Measurements from ENCODE around the gene CSK.

The CSK gene

GRCh38 chr15:74841891-74842373 is 60.1 kb downstream of the CSK start:
- TF ChIP-seq, protein P1, sequence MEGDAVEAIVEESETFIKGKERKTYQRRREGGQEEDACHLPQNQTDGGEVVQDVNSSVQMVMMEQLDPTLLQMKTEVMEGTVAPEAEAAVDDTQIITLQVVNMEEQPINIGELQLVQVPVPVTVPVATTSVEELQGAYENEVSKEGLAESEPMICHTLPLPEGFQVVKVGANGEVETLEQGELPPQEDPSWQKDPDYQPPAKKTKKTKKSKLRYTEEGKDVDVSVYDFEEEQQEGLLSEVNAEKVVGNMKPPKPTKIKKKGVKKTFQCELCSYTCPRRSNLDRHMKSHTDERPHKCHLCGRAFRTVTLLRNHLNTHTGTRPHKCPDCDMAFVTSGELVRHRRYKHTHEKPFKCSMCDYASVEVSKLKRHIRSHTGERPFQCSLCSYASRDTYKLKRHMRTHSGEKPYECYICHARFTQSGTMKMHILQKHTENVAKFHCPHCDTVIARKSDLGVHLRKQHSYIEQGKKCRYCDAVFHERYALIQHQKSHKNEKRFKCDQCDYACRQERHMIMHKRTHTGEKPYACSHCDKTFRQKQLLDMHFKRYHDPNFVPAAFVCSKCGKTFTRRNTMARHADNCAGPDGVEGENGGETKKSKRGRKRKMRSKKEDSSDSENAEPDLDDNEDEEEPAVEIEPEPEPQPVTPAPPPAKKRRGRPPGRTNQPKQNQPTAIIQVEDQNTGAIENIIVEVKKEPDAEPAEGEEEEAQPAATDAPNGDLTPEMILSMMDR (IDR thresholded peaks at IDR 0.05), result no peak

DNA sequence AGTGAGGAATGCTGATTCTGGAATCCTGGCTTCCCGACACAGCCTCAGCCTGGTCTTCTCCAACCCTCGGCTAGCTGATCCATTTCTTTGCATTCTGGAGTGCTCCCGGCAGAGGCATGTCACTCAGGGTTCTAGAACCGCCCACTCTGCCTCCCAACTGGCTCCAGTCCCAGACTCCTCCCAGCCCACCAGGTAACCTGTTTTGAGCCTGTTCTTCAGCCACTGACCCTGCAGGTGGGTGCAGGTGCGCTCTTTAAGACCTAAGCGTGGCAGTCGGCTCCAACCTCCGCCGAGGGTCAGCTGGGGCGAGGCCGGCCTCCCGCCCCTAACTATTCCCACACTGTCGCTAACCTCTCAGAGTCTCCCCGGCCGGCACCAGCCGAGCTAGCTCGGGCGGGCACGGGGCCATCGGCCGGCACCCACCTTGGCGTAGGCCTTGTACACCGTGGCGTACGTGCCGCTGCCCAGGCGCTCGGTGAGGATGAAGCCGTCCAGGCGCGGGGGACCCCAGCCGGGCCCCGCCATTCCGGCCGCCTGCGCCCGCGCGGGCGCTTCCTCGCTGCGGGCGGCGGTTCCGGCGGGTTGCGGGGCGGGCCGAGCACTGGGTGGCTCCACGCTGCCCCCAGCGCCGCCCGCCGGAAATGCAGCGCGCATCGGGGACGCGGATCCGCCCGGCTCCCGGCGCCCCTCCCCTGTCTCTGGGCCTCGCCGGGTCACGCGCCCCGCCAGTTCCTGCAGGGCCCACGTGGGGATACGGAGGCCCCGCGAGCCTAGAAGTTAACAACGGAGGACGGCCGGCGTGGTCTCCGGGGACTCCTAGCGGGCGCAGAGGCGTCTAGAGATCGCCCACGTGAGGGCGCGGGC is 60.9 kb downstream of the CSK start, which contains the start of gene ULK3:
Gene ULK3, minus strand, starts transcription at position 576 of the 864 bp plus-strand sequence. Its CDS starts 51 bp downstream, at position 525.
- TF ChIP-seq, protein P1 (IDR thresholded peaks at IDR 0.05), result peak; percentile 69

GRCh38 chr15:74843445-74843828 is 61.6 kb downstream of the CSK start:
- TF ChIP-seq, protein P1 (IDR thresholded peaks at IDR 0.05), result no peak

- TF ChIP-seq, protein P1 (IDR thresholded peaks at IDR 0.05), result no peak
Observed at GRCh38 chr15:74843891-74844299, 62.0 kb downstream of the CSK start.

DNA sequence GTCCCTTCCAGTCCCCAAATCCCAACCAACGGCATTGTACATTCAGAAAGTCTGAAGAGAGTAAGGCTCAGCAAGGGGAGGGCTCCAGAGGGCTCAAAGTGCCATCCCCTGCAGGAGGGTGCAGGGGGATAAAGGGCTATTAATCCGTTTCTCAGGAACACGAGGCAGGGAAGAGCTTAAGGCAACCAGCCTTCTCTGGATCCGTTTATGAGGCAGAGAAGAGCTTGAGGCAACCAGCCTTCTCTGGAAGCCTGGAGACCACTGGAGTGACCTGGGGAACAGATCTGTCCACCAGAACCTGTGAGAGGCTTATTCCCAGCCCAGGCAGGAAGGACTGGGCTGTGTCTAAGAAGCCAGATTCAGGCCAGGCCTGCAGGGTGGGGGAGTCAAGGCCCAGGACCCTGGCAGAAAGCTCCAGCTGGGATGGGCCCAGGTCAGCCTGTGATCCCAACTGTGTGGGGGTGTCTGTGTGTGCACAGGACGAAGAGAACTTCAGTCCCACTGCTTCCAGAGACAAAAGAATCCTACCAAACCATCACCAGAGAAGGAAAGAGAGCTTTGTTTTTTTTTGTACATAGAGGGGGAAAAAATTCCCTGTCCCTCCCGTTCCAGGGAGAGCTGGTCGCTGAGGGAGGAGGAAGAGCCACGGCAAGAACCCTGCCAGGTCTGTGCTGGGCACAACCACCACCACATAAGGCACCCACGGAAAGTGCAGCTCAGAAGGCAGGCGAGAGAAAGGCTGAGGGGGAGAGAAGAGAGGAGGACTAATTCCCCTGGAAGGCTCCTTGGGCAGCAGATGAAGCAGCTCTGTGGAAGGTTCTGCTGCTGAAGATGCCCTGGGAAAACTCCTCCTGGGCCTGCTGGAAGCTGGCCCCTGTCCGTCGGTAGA is 62.7 kb downstream of the CSK start:
- TF ChIP-seq, protein P1 (IDR thresholded peaks at IDR 0.05), result no peak

GRCh38 chr15:74845208-74845568 is 63.3 kb downstream of the CSK start:
- TF ChIP-seq, protein P1 (IDR thresholded peaks at IDR 0.05), result no peak

DNA sequence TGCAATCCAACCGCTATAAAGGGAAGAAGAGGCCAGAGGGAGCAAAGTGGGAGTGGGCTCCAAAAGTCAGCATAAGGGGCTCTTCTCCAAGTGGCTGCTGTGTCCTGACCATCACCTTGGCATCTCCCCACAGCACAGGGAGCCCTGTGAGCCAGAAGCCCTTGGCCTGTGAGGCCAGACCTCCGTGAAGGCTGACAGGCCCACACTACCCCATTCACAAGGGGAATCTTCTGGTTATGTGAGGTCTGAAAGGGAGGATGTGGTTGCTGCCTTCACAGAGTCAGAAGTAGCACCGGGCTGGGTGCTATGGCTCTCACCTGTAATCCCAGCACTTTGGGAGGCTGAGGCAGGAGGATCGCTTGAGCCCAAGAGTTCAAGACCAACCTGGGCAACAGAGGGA is 63.7 kb downstream of the CSK start:
- TF ChIP-seq, protein P1 (IDR thresholded peaks at IDR 0.05), result no peak
